H1 (cell line): Measurements from ENCODE around the gene MAGI1.

Source experiments
- CHD1 ChIP-seq: IDR thresholded peaks from 2 replicates; pipeline ENCODE4 v1.6.1; 2012; ENCODE audit warnings: low read depth, low read length, improper control_type of control experiment
- HDAC2 ChIP-seq, 2 experiments: fragments of 300-600 bp in 1 of 2; sonication (generic) in 1 of 2; IDR thresholded peaks; 2 replicates each; pipeline ENCODE4 v1.6.1; 2011 to 2012; ENCODE audit warnings: low read depth in 2 of 2, low read length in 2 of 2, mild to moderate bottlenecking in 2 of 2, moderate library complexity in 2 of 2, borderline replicate concordance in 1 of 2, inconsistent platforms in 1 of 2
- KDM5A ChIP-seq: fragments of 200-600 bp; IDR thresholded peaks from 2 replicates; pipeline ENCODE4 v1.7.1; 2012; ENCODE audit warnings: mild to moderate bottlenecking, low read length, inconsistent platforms, mixed read lengths
- POLR2A ChIP-seq, 2 experiments: IDR thresholded peaks; 1 replicate in 1 of 2; 2 replicates in 1 of 2; pipeline ENCODE4 v1.6.1; 2011; ENCODE audit warnings: low read depth in 2 of 2, low read length in 2 of 2, mild to moderate bottlenecking in 2 of 2; ENCODE audit errors: control extremely low read depth in 1 of 2
- RBBP5 ChIP-seq: IDR thresholded peaks from 2 replicates; pipeline ENCODE4 v1.7.1; 2012; ENCODE audit warnings: low read depth, mild to moderate bottlenecking, inconsistent platforms, low read length, moderate library complexity, borderline replicate concordance
- SIRT6 ChIP-seq: IDR thresholded peaks from one replicate; pipeline ENCODE4 v1.7.1; 2012; ENCODE audit warnings: low read length, inconsistent platforms
- SUZ12 ChIP-seq: fragments of 200-600 bp; sonication (generic); IDR thresholded peaks from 2 replicates; pipeline ENCODE4 v1.6.1; 2012; ENCODE audit warnings: mild to moderate bottlenecking, inconsistent platforms, low read length, moderate library complexity, mixed read lengths
- YY1 ChIP-seq: IDR thresholded peaks from 2 replicates; pipeline ENCODE4 v1.6.1; 2011; ENCODE audit warnings: low read depth, mild to moderate bottlenecking, low read length
- TF ChIP-seq, protein P1 (sequence below), 3 experiments: IDR thresholded peaks; 1 replicate in 2 of 3; 2 replicates in 1 of 3; pipeline versions ENCODE4 v1.5.1 to v1.6.1; 2011; ENCODE audit warnings: low read length in 3 of 3, mild to moderate bottlenecking in 3 of 3, inconsistent platforms in 2 of 3, low read depth in 1 of 3, moderate library complexity in 1 of 3; ENCODE audit not compliant: insufficient read depth in 1 of 3; ENCODE audit errors: control extremely low read depth in 1 of 3
- TF ChIP-seq, protein P2 (sequence below): IDR thresholded peaks from 2 replicates; pipeline ENCODE4 v1.6.1; 2012; ENCODE audit warnings: low read length, inconsistent platforms
- TF ChIP-seq, protein P3 (sequence below): IDR thresholded peaks from 2 replicates; pipeline ENCODE4 v1.6.1; 2011; ENCODE audit warnings: low read length, improper control_type of control experiment

DNA sequence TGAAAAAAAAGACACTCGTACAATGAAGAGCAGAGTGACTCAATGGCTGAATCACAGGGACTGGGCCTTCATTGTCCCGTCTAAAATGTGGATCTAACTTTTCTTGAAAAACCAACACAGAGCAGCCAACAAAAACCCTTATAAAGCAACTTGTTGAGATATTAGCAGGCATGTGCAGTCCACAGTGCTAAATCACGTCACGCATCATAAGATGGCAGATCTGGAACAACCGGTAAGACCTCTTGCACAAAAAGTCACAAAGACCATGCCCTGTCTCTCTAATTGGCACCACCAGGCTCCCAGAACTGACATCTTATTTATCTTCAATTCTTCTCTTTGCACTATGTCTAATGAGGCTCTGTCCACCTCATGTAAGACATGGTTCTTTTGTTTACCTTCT, 177.0 kb downstream of the MAGI1 start:
- TF ChIP-seq HDAC2 (IDR thresholded peaks at IDR 0.05; ENCODE audit: borderline replicate concordance in 1 of 2, low read depth in 2 of 2, low read length in 2 of 2) (no peak), YY1 (no peak), POLR2A (IDR thresholded peaks at IDR 0.05; ENCODE audit: control extremely low read depth in 1 of 2, low read depth in 2 of 2, low read length in 2 of 2) (no peak), RBBP5 (no peak), CHD1 (no peak), SUZ12 (no peak), SIRT6 (no peak), KDM5A (no peak)
- TF ChIP-seq, protein P1, sequence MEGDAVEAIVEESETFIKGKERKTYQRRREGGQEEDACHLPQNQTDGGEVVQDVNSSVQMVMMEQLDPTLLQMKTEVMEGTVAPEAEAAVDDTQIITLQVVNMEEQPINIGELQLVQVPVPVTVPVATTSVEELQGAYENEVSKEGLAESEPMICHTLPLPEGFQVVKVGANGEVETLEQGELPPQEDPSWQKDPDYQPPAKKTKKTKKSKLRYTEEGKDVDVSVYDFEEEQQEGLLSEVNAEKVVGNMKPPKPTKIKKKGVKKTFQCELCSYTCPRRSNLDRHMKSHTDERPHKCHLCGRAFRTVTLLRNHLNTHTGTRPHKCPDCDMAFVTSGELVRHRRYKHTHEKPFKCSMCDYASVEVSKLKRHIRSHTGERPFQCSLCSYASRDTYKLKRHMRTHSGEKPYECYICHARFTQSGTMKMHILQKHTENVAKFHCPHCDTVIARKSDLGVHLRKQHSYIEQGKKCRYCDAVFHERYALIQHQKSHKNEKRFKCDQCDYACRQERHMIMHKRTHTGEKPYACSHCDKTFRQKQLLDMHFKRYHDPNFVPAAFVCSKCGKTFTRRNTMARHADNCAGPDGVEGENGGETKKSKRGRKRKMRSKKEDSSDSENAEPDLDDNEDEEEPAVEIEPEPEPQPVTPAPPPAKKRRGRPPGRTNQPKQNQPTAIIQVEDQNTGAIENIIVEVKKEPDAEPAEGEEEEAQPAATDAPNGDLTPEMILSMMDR (IDR thresholded peaks at IDR 0.05; ENCODE audit: control extremely low read depth in 1 of 3, insufficient read depth in 1 of 3, low read depth in 1 of 3, low read length in 3 of 3), result no peak
- TF ChIP-seq, protein P2, sequence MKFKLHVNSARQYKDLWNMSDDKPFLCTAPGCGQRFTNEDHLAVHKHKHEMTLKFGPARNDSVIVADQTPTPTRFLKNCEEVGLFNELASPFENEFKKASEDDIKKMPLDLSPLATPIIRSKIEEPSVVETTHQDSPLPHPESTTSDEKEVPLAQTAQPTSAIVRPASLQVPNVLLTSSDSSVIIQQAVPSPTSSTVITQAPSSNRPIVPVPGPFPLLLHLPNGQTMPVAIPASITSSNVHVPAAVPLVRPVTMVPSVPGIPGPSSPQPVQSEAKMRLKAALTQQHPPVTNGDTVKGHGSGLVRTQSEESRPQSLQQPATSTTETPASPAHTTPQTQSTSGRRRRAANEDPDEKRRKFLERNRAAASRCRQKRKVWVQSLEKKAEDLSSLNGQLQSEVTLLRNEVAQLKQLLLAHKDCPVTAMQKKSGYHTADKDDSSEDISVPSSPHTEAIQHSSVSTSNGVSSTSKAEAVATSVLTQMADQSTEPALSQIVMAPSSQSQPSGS, result no peak
- TF ChIP-seq, protein P3, sequence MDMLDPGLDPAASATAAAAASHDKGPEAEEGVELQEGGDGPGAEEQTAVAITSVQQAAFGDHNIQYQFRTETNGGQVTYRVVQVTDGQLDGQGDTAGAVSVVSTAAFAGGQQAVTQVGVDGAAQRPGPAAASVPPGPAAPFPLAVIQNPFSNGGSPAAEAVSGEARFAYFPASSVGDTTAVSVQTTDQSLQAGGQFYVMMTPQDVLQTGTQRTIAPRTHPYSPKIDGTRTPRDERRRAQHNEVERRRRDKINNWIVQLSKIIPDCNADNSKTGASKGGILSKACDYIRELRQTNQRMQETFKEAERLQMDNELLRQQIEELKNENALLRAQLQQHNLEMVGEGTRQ, result no peak
